HG02852 (cell line): ENCODE results near the gene METTL1.
"Not testable (repeated sequence)": the region's sequence is repeated elsewhere in the genome, so short reads cannot be mapped to it uniquely, and the experiment has no call there.

ENCODE experiments used
- ATAC-seq: cut with Tn5 transposase; IDR thresholded peaks from one replicate; pipeline ENCODE4 v1.9.1; 2021; ENCODE audit warnings: mild to moderate bottlenecking, moderate library complexity; ENCODE audit not compliant: unreplicated experiment

METTL1 gene

GRCh38 chr12:57724936-57725740 lies 46.8 kb downstream of the METTL1 start:
- ATAC-seq: no peak

DNA sequence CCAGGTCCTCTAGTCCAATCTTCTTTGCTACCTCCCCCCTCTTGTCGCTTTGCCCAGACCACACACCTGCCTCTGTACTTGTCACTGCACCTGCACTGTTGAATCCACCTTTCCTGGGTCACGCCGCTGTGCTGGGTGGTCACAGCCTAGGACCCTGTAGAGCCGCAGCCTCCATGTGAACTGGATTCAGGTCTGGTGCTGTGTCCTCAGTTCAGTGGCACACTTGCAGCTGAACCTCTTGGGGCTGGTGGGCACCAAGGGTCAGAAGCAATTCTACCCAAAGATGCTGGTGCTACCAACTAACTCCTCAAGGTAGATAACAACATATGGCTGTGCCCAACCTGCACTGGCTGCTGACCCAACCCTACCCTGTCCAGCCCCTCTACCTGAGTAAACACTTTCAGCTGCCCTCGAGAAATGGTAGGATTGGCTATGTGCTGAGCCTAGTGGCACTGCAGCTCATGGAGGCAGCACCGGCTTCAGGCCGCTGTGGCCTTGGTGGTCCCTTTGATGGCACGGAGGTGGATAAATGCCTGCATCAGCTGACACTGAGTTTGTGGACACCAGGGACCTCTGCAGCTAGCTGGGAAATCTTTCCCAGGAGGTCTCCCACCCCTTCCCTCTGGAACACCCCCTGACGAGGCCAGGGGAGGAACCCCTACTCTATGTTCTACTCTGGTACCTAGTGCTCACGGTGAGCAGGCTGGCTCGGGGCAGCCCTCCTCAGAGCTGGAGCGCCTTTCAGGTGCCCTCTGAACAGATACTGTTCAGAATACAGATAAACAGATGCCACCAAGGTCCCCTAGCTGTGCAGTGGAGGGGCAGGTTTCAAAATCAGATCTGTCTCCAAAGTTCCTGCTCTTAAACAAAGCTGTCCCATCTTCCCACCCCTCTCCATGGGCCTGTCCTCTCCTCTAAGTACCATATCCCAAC lies 47.6 kb downstream of the METTL1 start:
- ATAC-seq: no peak

DNA sequence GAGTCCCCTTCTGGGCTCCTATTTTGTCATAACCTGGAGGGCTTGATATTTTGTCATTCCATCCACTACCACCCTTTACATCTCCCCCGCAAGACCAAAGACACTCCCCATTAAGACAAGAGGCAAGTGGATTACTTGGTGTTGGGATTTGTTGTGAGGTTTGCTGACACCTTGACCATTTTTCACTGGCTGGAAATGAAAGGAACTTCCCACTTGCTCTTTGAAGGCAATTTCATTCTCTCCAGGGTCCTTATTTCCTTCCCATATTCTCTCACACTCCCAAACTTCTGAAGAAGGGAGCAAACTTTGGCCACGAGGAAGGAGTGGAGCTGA lies 48.3 kb downstream of the METTL1 start:
- no peak for ATAC-seq

GRCh38 chr12:57722716-57723629 lies 48.9 kb downstream of the METTL1 start:
- ATAC-seq: no peak

- not testable (repeated sequence) for ATAC-seq
Observed at GRCh38 chr12:57721846-57722608, 49.9 kb downstream of the METTL1 start.

DNA sequence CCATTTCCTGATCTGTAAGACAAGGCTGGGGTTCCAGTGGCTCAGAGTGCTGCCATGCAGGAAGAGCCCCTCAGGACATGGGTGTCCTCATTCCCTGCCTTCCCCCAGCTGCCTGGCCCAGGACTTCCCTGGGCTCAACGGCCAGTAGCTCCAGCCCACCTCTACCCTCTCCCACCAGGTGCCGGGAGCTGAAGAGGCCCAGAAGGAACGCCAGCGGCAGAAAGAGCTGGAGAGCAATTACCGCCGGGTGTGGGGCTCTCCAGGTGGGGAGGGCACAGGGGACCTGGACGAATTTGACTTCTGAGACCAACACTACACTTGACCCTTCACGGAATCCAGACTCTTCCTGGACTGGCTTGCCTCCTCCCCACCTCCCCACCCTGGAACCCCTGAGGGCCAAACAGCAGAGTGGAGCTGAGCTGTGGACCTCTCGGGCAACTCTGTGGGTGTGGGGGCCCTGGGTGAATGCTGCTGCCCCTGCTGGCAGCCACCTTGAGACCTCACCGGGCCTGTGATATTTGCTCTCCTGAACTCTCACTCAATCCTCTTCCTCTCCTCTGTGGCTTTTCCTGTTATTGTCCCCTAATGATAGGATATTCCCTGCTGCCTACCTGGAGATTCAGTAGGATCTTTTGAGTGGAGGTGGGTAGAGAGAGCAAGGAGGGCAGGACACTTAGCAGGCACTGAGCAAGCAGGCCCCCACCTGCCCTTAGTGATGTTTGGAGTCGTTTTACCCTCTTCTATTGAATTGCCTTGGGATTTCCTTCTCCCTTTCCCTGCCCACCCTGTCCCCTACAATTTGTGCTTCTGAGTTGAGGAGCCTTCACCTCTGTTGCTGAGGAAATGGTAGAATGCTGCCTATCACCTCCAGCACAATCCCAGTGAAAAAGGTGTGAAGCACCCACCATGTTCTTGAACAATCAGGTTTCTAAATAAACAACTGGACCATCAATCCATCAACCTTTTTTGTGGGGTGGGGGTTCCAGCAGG lies 51.0 kb downstream of the METTL1 start:
- ATAC-seq: no peak

DNA sequence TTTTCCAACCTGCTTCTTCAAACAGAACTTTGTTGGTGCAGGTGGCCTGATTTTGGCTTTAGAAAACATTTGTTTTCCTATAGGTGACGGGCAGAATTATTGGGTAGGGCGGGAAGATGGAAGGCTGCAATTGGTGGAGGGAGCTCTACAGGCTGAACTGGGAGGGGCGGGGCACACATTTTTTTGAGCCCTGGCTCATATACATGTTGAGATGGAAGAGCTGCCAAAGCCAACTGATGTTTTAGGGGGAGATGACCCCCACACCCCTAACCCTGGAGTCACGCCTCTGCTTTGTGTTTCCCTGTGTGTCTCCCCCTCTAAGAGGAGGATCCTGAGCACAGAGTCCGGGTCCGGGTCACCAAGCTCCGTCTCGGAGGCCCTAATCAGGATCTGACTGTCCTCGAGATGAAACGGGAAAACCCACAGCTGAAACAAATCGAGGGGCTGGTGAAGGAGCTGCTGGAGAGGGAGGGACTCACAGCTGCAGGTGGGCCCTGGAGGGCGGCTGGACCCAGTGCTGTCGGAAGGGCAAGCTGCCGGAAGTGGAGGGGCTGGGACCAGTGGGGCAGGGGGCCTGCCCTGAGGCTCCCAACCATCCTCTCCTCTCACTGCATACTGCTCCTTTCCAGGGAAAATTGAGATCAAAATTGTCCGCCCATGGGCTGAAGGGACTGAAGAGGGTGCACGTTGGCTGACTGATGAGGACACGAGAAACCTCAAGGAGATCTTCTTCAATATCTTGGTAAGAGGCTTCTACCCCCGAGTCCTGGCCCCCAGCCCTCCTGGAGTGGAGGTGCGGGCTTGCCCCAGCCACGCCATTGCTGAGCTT lies 51.9 kb downstream of the METTL1 start:
- no peak for ATAC-seq

- ATAC-seq: no peak
Observed at GRCh38 chr12:57718641-57719528, 53.0 kb downstream of the METTL1 start.
